Esophagus (tissue), 2 donors: Measurements from ENCODE around the gene USP3. TPM values are rescaled to one million over a fixed set of nuclear protein-coding genes. Genes with fewer than 3 reads are reported as not detected.
A peak's percentile ranks its signal among the peaks of the same experiment; 100 is the strongest.

ENCODE experiments used
- H3K27ac ChIP-seq, 2 donors: one replicate each; pipeline ENCODE4 v1.5.1; 2013; ENCODE audit warnings: low read depth in 2 of 2, mild to moderate bottlenecking in 2 of 2, inconsistent platforms in 1 of 2, low read length in 1 of 2, moderate library complexity in 1 of 2
- H3K27me3 ChIP-seq, 2 donors: one replicate each; pipeline ENCODE4 v1.6.1; 2013; ENCODE audit warnings: low read length in 2 of 2, control low read depth in 1 of 2, mild to moderate bottlenecking in 1 of 2; ENCODE audit not compliant: insufficient read depth in 2 of 2, control insufficient read depth in 1 of 2
- H3K36me3 ChIP-seq, 2 donors: one replicate each; pipeline ENCODE4 v1.6.1; 2013; ENCODE audit warnings: low read length in 1 of 2; ENCODE audit not compliant: control insufficient read depth in 2 of 2, insufficient read depth in 2 of 2
- H3K4me1 ChIP-seq, 2 donors: one replicate each; pipeline ENCODE4 v1.6.1; 2013; ENCODE audit warnings: low read length in 1 of 2; ENCODE audit not compliant: control insufficient read depth in 2 of 2, insufficient read depth in 2 of 2
- H3K4me3 ChIP-seq, 2 donors: one replicate each; pipeline ENCODE4 v1.5.1; 2013; ENCODE audit warnings: low read length in 2 of 2, mild to moderate bottlenecking in 2 of 2, low read depth in 1 of 2, moderate library complexity in 1 of 2
- H3K9me3 ChIP-seq, 2 donors: one replicate each; pipeline ENCODE4 v1.6.1; 2013; ENCODE audit warnings: mild to moderate bottlenecking in 2 of 2, low read depth in 1 of 2, low read length in 1 of 2, moderate library complexity in 1 of 2; ENCODE audit not compliant: control insufficient read depth in 2 of 2, insufficient read depth in 1 of 2
- WGBS, 2 donors: extraction: QIAGEN DNeasy Blood & Tissue Kit; methylation state at CpG; one replicate each; pipeline ENCODE4 v1.1.7; 2013; 5-methylcytosine and 5-hydroxymethylcytosine counted together
- polyA plus RNA-seq, 2 donors: library from polyadenylated mRNA; stranded (reverse); fragments of 200-250 nt; gene quantifications; one replicate each; pipeline ENCODE4 v1.2.3, GENCODE V29; 2013
- donor health status: healthy with polysubstance abuse.
- donor health status: Bipolar disorder and iron deficiency.

USP3 gene
- polyA plus RNA-seq, 2 donors, result 14.0 to 15.0 TPM

DNA sequence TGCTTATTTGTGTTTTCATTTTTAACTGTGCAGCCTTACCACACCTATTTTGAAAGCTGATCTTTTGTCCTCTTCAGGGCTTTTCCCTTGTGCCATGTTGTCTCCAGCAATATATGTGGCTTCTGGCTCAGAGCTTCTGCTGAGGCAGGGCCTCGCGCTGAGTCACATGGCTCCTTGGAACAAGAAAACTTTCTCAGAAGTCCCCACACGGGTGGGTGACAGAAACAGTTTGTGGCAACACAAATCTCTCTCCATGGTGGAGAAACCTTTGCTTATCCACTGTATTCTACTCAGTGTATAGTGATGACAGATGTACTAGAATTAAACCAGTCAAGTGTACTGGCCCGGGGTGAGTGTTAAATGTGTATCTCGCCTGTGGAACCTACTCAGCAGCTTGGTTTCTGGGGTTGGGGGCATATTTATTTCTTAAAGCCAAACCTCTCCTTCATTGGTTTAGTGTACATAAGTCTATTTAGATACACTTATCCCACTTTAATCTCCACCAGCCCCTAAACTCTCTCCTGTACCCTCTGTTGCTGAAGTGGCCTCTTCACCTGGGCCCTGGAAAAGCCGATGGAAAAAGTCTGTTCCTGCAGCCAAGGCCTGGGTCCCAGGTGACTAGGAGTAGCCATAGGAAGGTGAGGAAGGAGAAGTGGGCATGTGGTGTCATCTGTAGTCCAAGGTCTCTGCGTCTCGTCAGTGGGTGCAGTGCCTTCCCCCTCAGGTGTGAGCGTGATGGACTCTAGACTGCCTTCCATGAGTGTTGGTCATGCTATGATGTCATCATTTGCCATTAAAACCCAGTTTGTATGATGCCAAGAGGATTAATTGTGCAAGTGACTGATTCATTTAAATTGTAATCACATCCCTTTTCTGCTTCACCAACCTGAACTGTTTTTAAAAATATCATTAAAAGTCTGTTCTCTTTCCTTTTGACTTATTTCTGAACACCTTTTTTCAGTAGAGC, 89.6 kb downstream of the USP3 start:
- Histone ChIP-seq H3K9me3 (no peaks in the 10 kb centered on the region), H3K4me1 (peaks cover 2 to 4% of the 10 kb centered on the region in 2 donors), H3K36me3 (peaks cover 6 to 8% of the 10 kb centered on the region in 2 donors), H3K27ac (peak overlapping the region in 1 of 2 donors; percentile 51), H3K27me3 (no peaks in the 10 kb centered on the region), H3K4me3 (no peak overlapping the region)
- 77 to 83% methylated on average over 9 of the region's 9 CpGs for WGBS, 2 donors

DNA sequence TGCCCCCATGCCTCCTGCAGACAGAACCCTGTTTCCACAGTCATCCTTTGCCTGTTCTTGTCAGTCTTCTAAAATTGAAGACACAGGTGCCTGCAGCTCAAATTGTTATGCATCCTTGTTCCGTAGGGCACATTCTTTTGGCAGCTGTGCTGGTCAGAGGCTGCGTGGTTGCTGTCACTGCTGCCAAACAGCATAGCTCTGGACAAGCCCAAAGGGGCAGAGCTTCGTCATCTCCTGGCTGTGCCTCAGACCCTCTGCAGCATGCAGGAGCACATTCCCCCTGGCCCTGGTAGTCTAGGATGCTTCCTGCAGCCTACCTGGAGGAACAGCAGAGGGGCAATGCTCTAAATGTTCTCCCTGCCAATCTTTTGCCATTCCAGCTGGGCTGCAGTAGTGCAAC, 90.7 kb downstream of the USP3 start:
- H3K4me1 ChIP-seq, result peaks cover 2 to 4% of the 10 kb centered on the region in 2 donors
- H3K36me3 ChIP-seq, result peaks cover 2 to 8% of the 10 kb centered on the region in 2 donors
- H3K27ac ChIP-seq, result peak overlapping the region in 1 of 2 donors; percentile 61
- WGBS, 2 donors, result 33 to 46% methylated on average over 3 of the region's 3 CpGs
- no peak overlapping the region for H3K4me3 ChIP-seq
- H3K27me3 ChIP-seq, result no peaks in the 10 kb centered on the region
- H3K9me3 ChIP-seq, result no peaks in the 10 kb centered on the region

GRCh38 chr15:63595688-63596087, 91.3 kb downstream of the USP3 start:
- 75 to 81% methylated on average over 1 of the region's 1 CpG for WGBS, 2 donors
- Histone ChIP-seq H3K4me3 (no peak overlapping the region), H3K27ac (peak overlapping the region; percentile 54 to 73), H3K9me3 (no peaks in the 10 kb centered on the region), H3K27me3 (no peaks in the 10 kb centered on the region), H3K4me1 (peaks cover 2 to 4% of the 10 kb centered on the region in 2 donors), H3K36me3 (peaks cover 0 to 8% of the 10 kb centered on the region in 2 donors)

DNA sequence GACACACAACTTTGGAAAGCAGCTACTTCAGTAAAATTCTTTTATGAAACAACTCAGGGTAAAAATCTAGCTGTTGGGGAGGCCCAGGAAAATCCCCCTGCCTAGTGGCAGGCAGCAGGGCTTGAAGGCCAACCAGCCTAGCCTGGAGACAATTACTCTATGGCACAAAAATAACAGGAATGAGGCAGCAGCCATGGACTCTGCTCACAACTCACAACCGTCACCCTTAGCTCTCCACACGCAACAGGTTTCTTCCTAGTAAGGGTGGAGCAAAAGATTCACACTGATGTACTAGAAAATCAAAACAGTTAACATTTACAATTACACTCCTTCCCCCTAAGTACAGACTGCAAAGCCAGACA, 92.3 kb downstream of the USP3 start:
- peaks cover 2 to 4% of the 10 kb centered on the region in 2 donors for H3K4me1 ChIP-seq
- H3K4me3 ChIP-seq, result no peak overlapping the region
- H3K36me3 ChIP-seq, result peaks cover 0 to 2% of the 10 kb centered on the region in 2 donors
- no peaks in the 10 kb centered on the region for H3K27me3 ChIP-seq
- H3K9me3 ChIP-seq, result no peaks in the 10 kb centered on the region
- peak overlapping the region; percentile 26 to 77 for H3K27ac ChIP-seq
- 58 to 69% methylated on average over 2 of the region's 2 CpGs for WGBS, 2 donors

DNA sequence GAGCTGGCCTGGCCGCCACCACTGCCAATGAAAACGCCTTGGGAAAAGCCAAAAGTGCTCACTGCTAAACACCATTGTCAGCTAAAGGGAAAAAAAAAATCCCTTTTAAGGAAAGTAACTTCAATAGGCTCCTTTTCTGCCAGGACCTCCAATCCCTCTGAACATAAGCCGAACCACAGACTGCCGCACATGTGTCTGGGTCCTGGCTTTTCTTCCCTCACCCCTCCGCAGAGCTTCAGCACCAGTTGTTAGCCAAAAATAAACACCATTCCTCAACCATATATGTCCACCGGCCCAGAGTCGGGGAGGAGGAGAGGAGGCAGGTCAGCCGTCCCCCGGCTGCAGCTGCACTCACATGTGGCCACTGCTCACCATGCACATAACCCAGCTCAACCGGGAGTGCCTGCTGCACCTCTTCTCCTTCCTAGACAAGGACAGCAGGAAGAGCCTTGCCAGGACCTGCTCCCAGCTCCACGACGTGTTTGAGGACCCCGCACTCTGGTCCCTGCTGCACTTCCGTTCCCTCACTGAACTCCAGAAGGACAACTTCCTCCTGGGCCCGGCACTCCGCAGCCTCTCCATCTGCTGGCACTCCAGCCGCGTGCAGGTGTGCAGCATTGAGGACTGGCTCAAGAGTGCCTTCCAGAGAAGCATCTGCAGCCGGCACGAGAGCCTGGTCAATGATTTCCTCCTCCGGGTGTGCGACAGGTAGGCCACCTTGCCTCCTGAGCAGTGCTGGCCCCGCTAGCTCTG, 92.8 kb downstream of the USP3 start, which contains the start of gene FBXL22:
Gene FBXL22, plus strand, starts transcription at position 350 of the 753 bp plus-strand sequence. Its CDS starts 6 bp downstream, at position 356.
- Histone ChIP-seq H3K9me3 (no peaks in the 10 kb centered on the region), H3K27me3 (no peaks in the 10 kb centered on the region), H3K4me3 (peak within 1 kb of the TSS in 1 of 2 donors; percentile 1), H3K36me3 (peaks cover 0 to 2% of the 10 kb centered on the region in 2 donors), H3K4me1 (peaks cover 2 to 6% of the 10 kb centered on the region in 2 donors), H3K27ac (peak within 1 kb of the TSS; percentile 61 to 77)
- WGBS, 2 donors, result 63 to 70% methylated on average over 23 of the region's 23 CpGs

GRCh38 chr15:63597821-63598220, 93.4 kb downstream of the USP3 start:
- Histone ChIP-seq H3K9me3 (no peaks in the 10 kb centered on the region), H3K36me3 (peaks cover 0 to 2% of the 10 kb centered on the region in 2 donors), H3K27ac (peak overlapping the region; percentile 61 to 77), H3K4me3 (no peak overlapping the region), H3K27me3 (no peaks in the 10 kb centered on the region), H3K4me1 (peaks cover 2 to 6% of the 10 kb centered on the region in 2 donors)
- WGBS, 2 donors, result 71 to 78% methylated on average over 6 of the region's 6 CpGs

DNA sequence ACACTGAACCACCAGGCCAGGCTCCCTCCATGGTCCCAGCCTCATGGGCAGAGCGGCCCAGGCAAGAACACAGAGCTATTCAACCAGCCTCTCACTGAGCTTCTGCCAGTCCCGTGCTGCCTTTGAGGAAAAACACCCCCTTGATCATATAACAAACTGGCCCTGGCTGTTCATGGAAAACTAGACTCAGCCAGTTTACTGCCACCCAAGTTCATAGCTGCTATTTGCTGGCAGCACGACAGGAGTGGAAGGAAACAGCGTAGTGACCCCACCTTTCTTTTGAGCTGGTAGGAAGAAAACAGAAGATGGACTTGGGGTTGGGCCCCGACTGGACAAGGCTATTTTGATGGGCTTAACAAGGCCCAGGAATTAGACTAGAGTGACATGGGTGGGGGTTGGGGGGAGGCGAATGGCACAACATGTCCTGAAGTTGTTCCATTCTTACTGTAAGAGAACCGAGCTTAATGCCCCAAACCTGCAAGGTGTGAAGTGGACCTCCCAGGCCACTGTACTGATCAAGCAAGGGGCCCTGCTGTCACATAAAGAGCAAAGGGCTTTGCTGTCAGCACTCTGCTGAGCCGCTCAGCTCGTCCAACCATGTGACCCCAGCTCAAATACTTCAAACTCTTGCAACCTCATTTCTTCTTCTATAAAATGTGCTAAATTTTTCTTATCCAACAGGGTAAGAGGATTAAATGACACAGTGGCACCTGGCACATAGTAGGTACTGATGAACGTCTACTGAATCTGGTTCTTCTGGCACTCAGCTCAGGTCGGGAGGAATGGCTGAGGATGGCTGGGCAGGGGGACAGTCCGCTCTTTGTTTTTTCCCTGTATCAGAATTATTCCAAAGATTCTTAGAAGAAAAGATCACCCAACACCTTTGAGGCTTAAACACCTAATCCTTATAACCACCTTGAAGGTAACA, 94.3 kb downstream of the USP3 start:
- peaks cover 2 to 6% of the 10 kb centered on the region in 2 donors for H3K4me1 ChIP-seq
- WGBS, 2 donors, result 56 to 63% methylated on average over 12 of the region's 12 CpGs
- peaks cover 0 to 2% of the 10 kb centered on the region in 2 donors for H3K36me3 ChIP-seq
- H3K27ac ChIP-seq, result peak overlapping the region; percentile 84 to 92
- no peaks in the 10 kb centered on the region for H3K9me3 ChIP-seq
- H3K4me3 ChIP-seq, result no peak overlapping the region
- H3K27me3 ChIP-seq, result no peaks in the 10 kb centered on the region

GRCh38 chr15:63599401-63600000, 95.1 kb downstream of the USP3 start:
- H3K4me1 ChIP-seq, result peaks cover 2 to 6% of the 10 kb centered on the region in 2 donors
- no peaks in the 10 kb centered on the region for H3K9me3 ChIP-seq
- 19 to 23% methylated on average over 18 to 19 of the region's 19 CpGs for WGBS, 2 donors
- no peaks in the 10 kb centered on the region for H3K36me3 ChIP-seq
- no peaks in the 10 kb centered on the region for H3K27me3 ChIP-seq
- peak overlapping the region; percentile 69 to 73 for H3K4me3 ChIP-seq
- peak overlapping the region; percentile 84 to 92 for H3K27ac ChIP-seq
